SK-N-MC (cell line): ENCODE results near the gene DDX60.
"Not testable (repeated sequence)": the region's sequence is repeated elsewhere in the genome, so short reads cannot be mapped to it uniquely, and the experiment has no call there.

Experiments used
- DNase-seq: peaks from one replicate; pipeline ENCODE4 v3.0.0-alpha.2; 2011; ENCODE audit warnings: low read depth, low spot score
- H3K27ac ChIP-seq: fragments of 200-600 bp; sonication (generic); 2 replicates; pipeline ENCODE4 v1.5.1; 2016; ENCODE audit warnings: mixed run types
- H3K36me3 ChIP-seq: fragments of 200-600 bp; sonication (generic); 2 replicates; pipeline ENCODE4 v1.6.1; 2017; ENCODE audit warnings: antibody characterized with exemption, low read length, mixed read lengths; ENCODE audit not compliant: insufficient read depth
- H3K4me3 ChIP-seq: fragments of 200-600 bp; sonication (generic); 2 replicates; pipeline ENCODE4 v1.5.1; 2016
- H3K9ac ChIP-seq: fragments of 200-600 bp; sonication (generic); 2 replicates; pipeline ENCODE4 v1.8.0; 2017; ENCODE audit warnings: mixed run types, mixed read lengths; ENCODE audit not compliant: insufficient read length
- H3K9me3 ChIP-seq: fragments of 200-600 bp; sonication (generic); 2 replicates; pipeline ENCODE4 v1.6.1; 2017; ENCODE audit warnings: low read depth, mild to moderate bottlenecking, antibody characterized with exemption, low read length, moderate library complexity, mixed read lengths
- EZH2 ChIP-seq: fragments of 200-600 bp; sonication (generic); IDR thresholded peaks from one replicate; pipeline ENCODE4 v1.6.1; 2017; ENCODE audit warnings: antibody characterized with exemption
- FOXP2 ChIP-seq: optimal IDR thresholded peaks from 2 replicates; pipeline ENCODE3; 2011; ENCODE audit warnings: mild to moderate bottlenecking, moderate library complexity; ENCODE audit not compliant: insufficient read depth; ENCODE audit errors: extremely low read length, control extremely low read depth
- POLR2AphosphoS5 ChIP-seq: IDR thresholded peaks from 2 replicates; pipeline ENCODE4 v1.6.1; 2012; ENCODE audit warnings: mild to moderate bottlenecking, low read depth, low read length, borderline replicate concordance

DDX60 gene

DNA sequence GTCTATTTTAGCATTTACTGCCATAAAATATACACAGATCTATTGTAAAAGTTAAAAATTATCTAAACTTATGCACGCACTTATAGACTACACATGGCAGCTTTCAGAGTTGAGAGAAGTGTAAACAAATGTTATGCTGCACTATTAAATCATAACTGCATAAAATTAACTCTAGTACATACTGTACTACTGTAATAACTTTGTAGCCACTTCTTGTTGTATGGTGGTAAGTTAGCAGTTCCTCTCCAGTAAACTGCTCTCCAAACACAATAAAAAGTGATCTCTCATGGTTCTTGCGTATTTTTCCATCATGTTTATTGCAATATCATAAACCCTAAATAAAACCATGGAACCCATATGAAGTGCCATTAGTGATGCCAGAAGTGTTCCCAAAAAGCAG, 9.6 kb downstream of the DDX60 start:
- Histone ChIP-seq H3K4me3 (no peak overlapping the region), H3K9me3 (no peaks in the 10 kb centered on the region), H3K9ac (no peak overlapping the region), H3K27ac (no peak overlapping the region), H3K36me3 (no peaks in the 10 kb centered on the region)
- no peak for TF ChIP-seq FOXP2
- no peak for TF ChIP-seq EZH2
- no peak for TF ChIP-seq POLR2AphosphoS5
- DNase-seq = no peak

DNA sequence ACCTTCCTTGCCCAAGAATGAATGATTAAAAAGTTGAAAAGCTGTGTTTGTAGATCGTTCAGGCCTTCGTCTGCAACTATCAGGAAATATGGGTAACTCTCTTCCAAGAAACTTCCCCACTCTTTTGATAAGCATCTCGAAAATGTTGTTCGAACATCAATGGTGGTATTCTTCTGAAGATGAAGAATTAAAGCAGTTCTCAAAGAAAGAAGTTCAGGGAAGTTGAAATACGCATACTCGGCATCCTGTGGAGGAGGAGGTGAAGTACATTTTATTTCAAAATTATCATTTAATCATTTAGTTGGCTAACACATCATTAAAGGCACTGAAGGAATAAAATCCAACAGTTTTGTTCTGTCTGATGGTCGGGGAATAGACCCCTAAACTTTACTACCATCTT, 12.1 kb downstream of the DDX60 start:
- Histone ChIP-seq H3K9ac (no peak overlapping the region), H3K4me3 (no peak overlapping the region), H3K27ac (no peak overlapping the region), H3K36me3 (no peaks in the 10 kb centered on the region), H3K9me3 (no peaks in the 10 kb centered on the region)
- DNase-seq = no peak
- TF ChIP-seq FOXP2 (no peak), POLR2AphosphoS5 (no peak), EZH2 (no peak)

DNA sequence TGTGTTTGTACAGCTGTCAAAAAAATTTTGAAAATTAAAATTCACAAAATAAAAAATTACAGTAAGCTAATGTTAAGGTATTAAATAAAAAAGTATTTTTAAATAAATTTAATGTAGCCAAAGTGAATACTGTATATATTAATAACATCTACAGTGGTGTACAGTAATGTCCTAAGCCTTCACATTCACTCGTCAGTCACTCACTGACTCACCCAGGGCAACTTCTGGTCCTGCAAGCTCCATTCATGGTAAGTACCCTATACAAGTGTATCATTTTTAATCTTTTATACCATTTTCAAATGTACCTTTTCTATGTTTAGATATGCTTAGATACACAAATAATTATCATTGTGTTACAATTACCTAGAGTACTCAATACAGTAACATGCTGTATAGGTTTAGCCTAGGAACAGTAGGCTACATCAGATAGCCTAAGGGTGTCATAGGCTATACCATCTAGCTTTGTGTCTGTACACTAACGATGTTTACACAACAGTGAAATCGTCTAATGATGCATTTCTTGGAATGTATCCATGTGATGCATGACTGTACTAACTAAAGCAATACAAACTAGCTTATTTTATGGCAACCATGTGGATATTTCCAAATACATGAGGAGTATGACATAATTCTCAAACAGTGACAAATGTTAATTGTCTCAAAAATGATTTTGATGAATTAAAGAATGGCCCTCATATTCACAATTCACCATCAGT, 13.7 kb downstream of the DDX60 start:
- Histone ChIP-seq H3K27ac (no peak overlapping the region), H3K9ac (no peak overlapping the region), H3K4me3 (no peak overlapping the region), H3K36me3 (no peaks in the 10 kb centered on the region), H3K9me3 (no peaks in the 10 kb centered on the region)
- TF ChIP-seq FOXP2 = no peak
- TF ChIP-seq POLR2AphosphoS5 = no peak
- no peak for TF ChIP-seq EZH2
- no peak for DNase-seq

GRCh38 chr4:168303430-168303829, 15.1 kb downstream of the DDX60 start:
- not testable (repeated sequence) for H3K9ac ChIP-seq, H3K9me3 ChIP-seq, H3K4me3 ChIP-seq, H3K27ac ChIP-seq, DNase-seq, H3K36me3 ChIP-seq

GRCh38 chr4:168293386-168293975, 25.1 kb downstream of the DDX60 start:
- no peak overlapping the region for H3K9ac ChIP-seq
- DNase-seq = no peak
- no peak for TF ChIP-seq POLR2AphosphoS5
- no peak for TF ChIP-seq FOXP2
- no peak for TF ChIP-seq EZH2
- H3K27ac ChIP-seq = no peak overlapping the region
- no peaks in the 10 kb centered on the region for H3K9me3 ChIP-seq
- no peaks in the 10 kb centered on the region for H3K36me3 ChIP-seq
- no peak overlapping the region for H3K4me3 ChIP-seq

DNA sequence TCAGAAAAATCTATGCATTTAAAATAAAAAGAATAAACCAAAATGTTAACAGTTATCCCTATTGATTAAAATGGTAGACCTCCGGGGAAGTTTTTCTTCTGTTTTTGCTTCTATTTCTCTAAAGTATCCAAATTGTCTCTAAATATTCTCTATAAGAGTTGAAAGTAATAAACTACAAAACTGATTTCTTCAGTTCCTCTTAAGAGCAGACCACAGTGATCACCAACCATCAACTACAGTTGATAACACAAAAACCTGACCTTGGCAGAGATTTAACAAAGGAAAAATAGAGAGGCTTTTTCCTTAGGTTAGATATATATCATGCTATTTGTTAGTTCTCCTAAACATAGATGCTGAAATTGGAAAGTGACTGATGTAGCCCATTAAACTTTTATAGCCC, 27.3 kb downstream of the DDX60 start:
- no peak for DNase-seq
- Histone ChIP-seq H3K36me3 (no peaks in the 10 kb centered on the region), H3K4me3 (no peak overlapping the region), H3K9ac (no peak overlapping the region), H3K27ac (no peak overlapping the region), H3K9me3 (no peaks in the 10 kb centered on the region)
- TF ChIP-seq FOXP2 (no peak), POLR2AphosphoS5 (no peak), EZH2 (no peak)

- not testable (repeated sequence) for DNase-seq, H3K9ac ChIP-seq, H3K4me3 ChIP-seq, H3K27ac ChIP-seq, H3K9me3 ChIP-seq, H3K36me3 ChIP-seq
Observed at GRCh38 chr4:168285850-168286249, 32.7 kb downstream of the DDX60 start.

- Histone ChIP-seq H3K27ac (no peak overlapping the region), H3K9ac (no peak overlapping the region), H3K4me3 (no peak overlapping the region), H3K9me3 (no peaks in the 10 kb centered on the region), H3K36me3 (no peaks in the 10 kb centered on the region)
- no peak for DNase-seq
- no peak for TF ChIP-seq FOXP2
- TF ChIP-seq POLR2AphosphoS5 = no peak
- TF ChIP-seq EZH2 = no peak
Observed at GRCh38 chr4:168279556-168279955, 39.0 kb downstream of the DDX60 start.

- Histone ChIP-seq H3K27ac (no peak overlapping the region), H3K9me3 (no peaks in the 10 kb centered on the region), H3K4me3 (no peak overlapping the region), H3K9ac (no peak overlapping the region), H3K36me3 (no peaks in the 10 kb centered on the region)
- DNase-seq = no peak
- TF ChIP-seq FOXP2 (no peak), EZH2 (no peak), POLR2AphosphoS5 (no peak)
Observed at GRCh38 chr4:168275836-168276235, 42.7 kb downstream of the DDX60 start.
